H4 (cell line): ENCODE measurements around the gene SLC35A3. TPM values are rescaled to one million over a fixed set of nuclear protein-coding genes. Genes with fewer than 3 reads are reported as not detected.
"Not testable (repeated sequence)": the region's sequence is repeated elsewhere in the genome, so short reads cannot be mapped to it uniquely, and the experiment has no call there.

Experiments
- DNase-seq: peaks from one replicate; pipeline ENCODE4 v3.0.0-alpha.2; 2015; ENCODE audit warnings: low spot score
- total RNA-seq: library from RNA; depleted of rRNA; stranded (reverse); fragments of >200 nt; shearing (Covaris generic); gene quantifications from 2 replicates; pipeline ENCODE4 v1.2.3, GENCODE V29; 2014; rRNA removed

Gene SLC35A3
- total RNA-seq: 15.1 and 28.5 TPM in 2 replicates

DNA sequence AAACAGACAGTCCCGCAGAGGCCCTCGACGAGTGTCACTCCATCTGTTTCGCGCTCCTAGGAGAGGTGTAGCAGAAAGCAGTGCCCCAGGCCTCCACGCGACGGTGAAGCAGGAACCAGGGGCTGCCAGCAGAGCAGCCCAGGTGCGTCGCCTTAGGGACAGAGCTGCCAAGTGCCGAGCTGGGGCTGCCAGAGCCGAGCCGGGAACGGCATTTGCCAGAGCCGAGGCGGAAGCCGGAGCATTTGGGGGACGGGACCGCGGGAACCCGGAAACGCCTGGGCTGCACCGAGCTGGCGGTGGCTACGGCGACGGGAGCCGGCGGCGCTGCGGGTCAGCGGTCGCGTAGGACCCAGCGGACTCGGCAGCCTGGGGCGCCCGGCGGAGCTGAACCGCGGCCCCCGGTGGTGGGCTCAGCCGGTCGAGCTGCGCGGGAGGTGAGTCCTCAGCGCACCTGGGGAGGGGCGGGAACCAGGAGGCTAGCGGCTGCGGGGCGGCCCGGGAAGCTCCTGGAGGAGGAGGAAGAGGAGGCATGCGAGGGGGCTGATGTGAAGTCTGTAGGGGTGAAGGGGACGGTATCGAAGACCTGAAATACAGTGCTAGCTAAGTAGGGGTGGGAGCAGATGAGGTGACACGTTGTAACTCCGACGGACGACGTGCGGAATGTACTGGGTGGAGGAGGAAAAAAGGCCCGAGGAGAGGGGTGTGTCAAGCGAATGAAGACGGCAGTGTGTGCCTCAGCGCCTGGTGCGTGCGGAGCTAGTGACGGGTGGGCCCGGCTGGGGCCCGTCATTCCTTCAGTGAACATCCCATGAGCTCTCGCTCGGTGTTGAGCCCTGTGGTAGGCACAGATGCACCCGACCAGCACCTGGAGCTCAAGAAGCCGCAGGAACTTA lies at the start of gene SLC35A3:
Gene SLC35A3 (plus strand): TSS at position 268 of the 893 bp plus-strand sequence. CDS start 23,559 bp downstream, outside the sequence.
- peak; percentile 53 for DNase-seq

DNA sequence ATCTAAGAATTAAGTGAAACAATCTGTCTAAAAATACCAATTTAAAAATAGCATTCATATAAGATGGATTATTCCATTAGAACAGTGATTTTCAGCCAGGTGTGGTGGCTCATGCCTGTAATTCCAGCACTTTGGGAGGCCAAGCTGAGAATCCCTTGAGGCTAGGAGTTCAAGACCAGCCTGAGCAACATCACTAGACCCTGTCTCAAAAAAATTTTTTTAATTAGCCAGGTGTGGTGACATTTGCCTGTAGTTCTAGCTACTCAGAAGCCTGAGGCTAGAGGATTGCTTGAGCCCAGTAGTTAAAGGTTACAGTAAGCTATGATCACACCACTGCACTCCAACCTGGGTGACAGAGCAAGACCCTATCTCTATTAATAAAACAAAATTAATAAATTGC lies 35.0 kb upstream of the SLC35A3 start:
- DNase-seq: no peak

- DNase-seq: no peak
These were observed 34.3 kb upstream of the SLC35A3 start for GRCh38 chr1:99935534-99935933.

DNA sequence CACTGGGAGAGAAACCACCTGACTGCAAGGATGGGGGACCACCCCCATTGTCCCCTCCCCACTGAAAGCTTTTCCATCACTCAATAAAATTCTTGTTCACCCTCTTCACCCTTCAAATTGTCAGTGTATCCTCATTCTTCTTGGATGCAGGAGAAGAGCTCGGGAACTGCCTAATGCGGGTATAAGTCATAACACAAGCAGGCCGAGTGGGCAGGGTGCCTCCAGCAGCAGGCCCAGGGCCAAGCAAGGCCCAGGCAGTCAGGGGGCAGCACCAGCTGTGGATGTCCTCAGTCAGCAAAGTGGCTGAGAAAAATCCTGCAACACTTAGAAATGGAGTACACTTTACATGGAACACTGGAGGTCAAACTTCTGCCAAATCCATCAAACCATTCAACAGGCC lies 33.7 kb upstream of the SLC35A3 start:
- no peak for DNase-seq

DNA sequence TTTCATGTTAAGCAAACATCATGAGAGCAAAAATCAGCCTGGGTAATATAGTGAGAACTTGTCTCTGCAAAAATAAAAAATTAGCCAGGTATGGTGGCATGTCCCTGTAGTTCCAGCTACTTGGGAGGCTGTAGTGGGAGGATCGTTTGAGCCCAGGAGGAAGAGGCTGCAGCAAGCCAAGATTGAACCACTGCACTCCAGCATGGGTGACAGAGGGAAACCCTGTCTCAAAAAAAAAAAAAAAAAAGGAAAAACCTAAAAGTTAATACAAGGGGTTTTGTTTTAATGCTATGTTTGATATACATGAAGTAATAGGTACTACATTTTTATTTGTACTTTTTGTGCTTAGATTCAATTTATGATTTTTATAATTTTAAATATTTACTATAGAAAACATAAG lies 27.1 kb upstream of the SLC35A3 start:
- DNase-seq: no peak

- DNase-seq: peak; percentile 87
These were observed 26.5 kb upstream of the SLC35A3 start for GRCh38 chr1:99943223-99943794.

GRCh38 chr1:99944192-99944591 lies 25.6 kb upstream of the SLC35A3 start:
- no peak for DNase-seq

DNA sequence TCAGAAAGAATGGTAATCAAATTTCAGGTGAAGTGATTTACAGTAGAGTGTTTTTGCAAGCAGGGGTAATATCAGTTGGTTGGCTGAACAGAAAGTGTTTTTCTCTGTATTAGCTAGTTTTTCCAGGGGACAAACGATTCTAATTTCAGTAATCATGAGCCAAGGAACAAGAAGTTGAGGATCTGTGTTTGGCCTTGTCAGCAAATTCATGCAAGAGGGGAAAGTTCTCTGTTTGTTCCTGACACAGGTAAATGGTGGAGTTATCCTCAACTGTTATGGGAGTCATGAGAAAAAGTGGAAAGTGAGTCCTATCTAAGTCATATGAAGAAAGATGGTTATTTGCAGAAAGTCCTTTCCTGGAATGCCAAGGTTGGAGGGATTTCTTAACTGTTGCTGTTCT lies 24.6 kb upstream of the SLC35A3 start:
- no peak for DNase-seq

GRCh38 chr1:99950486-99950885 lies 19.3 kb upstream of the SLC35A3 start:
- DNase-seq: no peak

DNA sequence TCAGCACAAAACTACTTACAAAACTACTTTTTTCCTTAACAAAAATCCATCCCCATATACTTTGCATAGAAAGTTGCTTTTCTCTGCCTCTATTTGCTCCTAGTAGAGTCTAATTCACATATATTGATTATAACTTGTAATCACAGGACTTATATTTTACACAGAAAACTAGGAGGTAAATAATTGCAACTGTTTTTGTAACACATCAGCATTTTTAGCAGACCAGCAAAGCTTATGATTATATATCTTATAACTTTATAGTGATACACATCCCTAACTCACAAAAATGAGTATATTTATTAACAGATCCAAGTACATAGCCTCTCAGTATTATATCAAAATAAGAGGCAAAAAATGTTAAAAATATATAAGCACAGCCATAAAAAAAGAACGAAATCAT lies 17.3 kb upstream of the SLC35A3 start:
- no peak for DNase-seq

GRCh38 chr1:99955375-99955774 lies 14.4 kb upstream of the SLC35A3 start:
- no peak for DNase-seq

GRCh38 chr1:99956755-99957154 lies 13.0 kb upstream of the SLC35A3 start:
- no peak for DNase-seq

DNA sequence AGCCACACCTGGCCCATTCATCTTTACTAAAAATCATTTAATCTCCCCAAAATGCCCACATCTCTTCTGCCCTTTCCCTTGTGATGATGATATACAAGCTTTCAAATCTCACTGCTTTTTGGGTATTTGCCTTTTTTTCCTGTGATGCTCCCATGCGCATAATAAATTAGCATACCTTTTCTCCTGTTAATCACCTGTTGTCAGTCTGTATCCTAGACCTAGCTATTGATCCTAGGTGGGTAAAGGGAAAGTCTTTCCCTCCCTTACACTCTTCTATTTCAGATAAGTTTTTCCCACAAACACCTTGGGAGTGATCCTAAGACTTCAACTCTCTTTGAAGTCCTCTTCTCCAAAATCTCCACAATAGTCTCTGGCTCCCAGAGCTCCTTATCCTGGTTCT lies 12.0 kb upstream of the SLC35A3 start:
- DNase-seq: no peak

GRCh38 chr1:99959189-99959705 lies 10.5 kb upstream of the SLC35A3 start:
- DNase-seq: not testable (repeated sequence)

GRCh38 chr1:99960260-99960659 lies 9.5 kb upstream of the SLC35A3 start:
- not testable (repeated sequence) for DNase-seq

DNA sequence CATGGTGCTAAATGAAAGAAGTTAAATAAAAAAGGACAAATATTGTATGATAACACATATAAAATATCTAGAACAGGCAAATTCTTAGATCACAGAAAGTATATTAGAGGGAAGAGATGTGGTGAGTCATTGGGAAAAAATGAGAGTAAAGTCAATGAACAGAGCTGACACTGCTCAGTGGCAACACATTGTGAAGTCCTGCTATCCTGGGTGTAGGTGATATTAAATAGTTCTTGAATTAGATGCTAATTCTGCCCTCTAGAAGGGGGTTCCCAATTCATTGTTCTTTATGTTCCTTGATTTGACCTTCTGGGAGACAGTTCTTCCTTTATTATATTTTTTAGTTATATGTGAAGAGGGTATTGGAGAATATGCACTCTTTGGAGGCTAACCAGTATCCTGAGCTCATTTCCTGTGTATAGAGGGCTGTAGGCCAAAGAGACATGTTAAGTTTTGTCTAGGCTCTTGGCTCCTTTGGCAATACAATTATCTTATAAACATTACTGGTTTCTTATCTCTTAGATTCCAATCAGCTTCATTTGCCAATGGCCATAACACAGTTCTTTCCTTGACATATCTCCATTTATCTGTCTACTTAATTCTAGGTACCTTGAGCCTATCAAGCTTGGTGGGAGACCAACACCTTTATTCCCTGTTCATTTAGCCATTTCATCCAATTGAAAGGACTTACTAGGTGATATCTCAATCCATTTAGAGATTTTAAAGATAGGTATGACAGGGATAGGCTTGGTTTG lies 6.6 kb upstream of the SLC35A3 start:
- DNase-seq: no peak

DNA sequence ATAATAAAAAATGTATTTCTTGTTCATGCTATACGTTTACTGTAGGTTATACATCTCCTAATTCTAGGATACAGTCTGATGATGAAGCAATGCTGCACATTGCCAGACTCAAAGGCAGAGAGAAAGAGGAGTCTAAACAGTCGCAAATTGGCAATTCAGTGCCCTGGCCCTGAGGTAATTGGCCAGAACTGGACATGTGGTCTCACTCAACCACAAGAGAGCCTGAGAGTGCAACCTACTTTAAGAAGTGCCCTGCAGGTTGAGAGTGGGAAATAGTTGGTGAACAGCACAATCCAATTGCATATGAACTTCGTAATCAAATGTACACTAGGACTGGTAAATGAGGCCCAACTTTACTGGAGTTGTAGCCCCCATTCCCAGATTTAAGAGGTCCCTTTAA lies 5.0 kb upstream of the SLC35A3 start:
- no peak for DNase-seq

GRCh38 chr1:99965646-99966375 lies 4.0 kb upstream of the SLC35A3 start:
- no peak for DNase-seq

DNA sequence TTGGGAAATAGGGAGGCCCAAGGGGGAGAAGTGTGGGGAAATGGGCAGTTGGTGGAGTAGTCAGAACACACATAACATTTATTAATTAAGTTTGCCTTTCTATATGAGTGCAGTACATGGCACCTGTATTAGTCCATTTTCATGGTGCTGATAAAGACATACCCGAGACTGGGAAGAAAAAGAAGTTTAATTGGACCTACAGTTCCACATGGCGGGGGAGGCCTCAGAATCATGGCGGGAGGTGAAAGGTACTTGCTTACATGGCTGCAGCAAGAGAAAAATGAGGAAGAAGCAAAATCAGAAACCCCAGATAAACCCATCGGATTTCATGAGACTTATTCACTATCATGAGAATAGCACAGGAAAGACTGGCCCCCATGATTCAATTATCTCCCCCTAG lies 1.6 kb upstream of the SLC35A3 start:
- no peak for DNase-seq

DNA sequence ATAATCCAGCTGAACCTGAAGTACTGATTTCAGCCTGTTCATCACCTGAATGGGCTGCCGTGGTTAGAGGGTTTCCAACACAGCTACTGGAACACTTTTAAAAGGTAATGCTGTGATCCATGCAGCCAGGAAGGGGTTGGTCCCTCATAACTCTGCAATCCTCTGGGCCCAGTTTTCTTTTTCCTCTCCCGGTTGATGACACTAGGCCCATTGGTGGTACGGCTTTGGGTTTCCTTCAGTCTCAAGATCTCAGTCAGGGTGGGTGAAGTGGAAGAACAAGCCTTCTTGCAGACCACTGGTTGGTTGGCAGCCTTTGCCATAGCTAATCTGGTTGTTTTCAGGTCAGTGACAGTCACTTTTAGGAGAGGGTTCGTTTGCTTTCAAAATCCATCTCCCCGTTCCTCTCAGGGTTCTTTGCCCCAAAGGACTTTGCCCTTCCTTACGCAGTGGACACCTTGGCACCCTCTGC lies 502 bp upstream of the SLC35A3 start:
- peak; percentile 4 for DNase-seq

GRCh38 chr1:99970713-99971255 lies 988 bp downstream of the SLC35A3 start:
- DNase-seq: no peak
